Measurements from ENCODE around the gene OLIG1. TPM values are rescaled to one million over a fixed set of nuclear protein-coding genes. Genes with fewer than 3 reads are reported as not detected.

OLIG1 gene
- total RNA-seq, 4 donors from 2014 or later, result 1.4 TPM; not detected in 2

GRCh38 chr21:33075596-33076195, 5.8 kb downstream of the OLIG1 start:
- Histone ChIP-seq H3K4me1 (peaks cover 8 to 10% of the 10 kb centered on the region in 2 donors), H3K36me3 (no peaks in the 10 kb centered on the region), H3K27me3 (peaks cover 39 to 55% (median 43%) of the 10 kb centered on the region in 3 donors), H3K9me3 (no peaks in the 10 kb centered on the region), H3K4me3 (no peak overlapping the region), H3K27ac (no peak overlapping the region)
- TF ChIP-seq CTCF (IDR thresholded peaks at IDR 0.05 in 4 of 5, conservative IDR thresholded peaks at IDR 0.05 in 1 of 5), result no peak
- TF ChIP-seq POLR2A (IDR thresholded peaks at IDR 0.05), result no peak
- ATAC-seq, result no peak
- intact Hi-C loops (cut with DNase I; ENCODE audit: low total_unique reads), result no loop called here
- no peak for DNase-seq
- in situ Hi-C loops (cut with MboI; ENCODE audit: low sequenced_read_pairs in 4 of 4), result no loop called here

GRCh38 chr21:33076600-33077329, 6.8 kb downstream of the OLIG1 start:
- TF ChIP-seq CTCF (IDR thresholded peaks at IDR 0.05 in 4 of 5, conservative IDR thresholded peaks at IDR 0.05 in 1 of 5) (no peak), POLR2A (IDR thresholded peaks at IDR 0.05) (no peak)
- H3K4me1 ChIP-seq, result peaks cover 0 to under 1% of the 10 kb centered on the region in 2 donors
- in situ Hi-C loops (cut with MboI; ENCODE audit: low sequenced_read_pairs in 4 of 4), result no loop called here
- H3K36me3 ChIP-seq, result no peaks in the 10 kb centered on the region
- H3K9me3 ChIP-seq, result no peaks in the 10 kb centered on the region
- no peak overlapping the region for H3K4me3 ChIP-seq
- peaks cover 31 to 46% (median 33%) of the 10 kb centered on the region in 3 donors for H3K27me3 ChIP-seq
- ATAC-seq (no peak), DNase-seq (no peak)
- intact Hi-C loops (cut with DNase I; ENCODE audit: low total_unique reads), result no loop called here
- H3K27ac ChIP-seq, result no peak overlapping the region

GRCh38 chr21:33078907-33079582, 9.1 kb downstream of the OLIG1 start:
- DNase-seq (no peak), ATAC-seq (no peak)
- TF ChIP-seq CTCF (IDR thresholded peaks at IDR 0.05 in 4 of 5, conservative IDR thresholded peaks at IDR 0.05 in 1 of 5) (no peak), POLR2A (IDR thresholded peaks at IDR 0.05) (peak in 1 of 2 donors; percentile 23)
- no peak overlapping the region for H3K4me3 ChIP-seq
- H3K36me3 ChIP-seq, result no peaks in the 10 kb centered on the region
- in situ Hi-C loops (cut with MboI; ENCODE audit: low sequenced_read_pairs in 4 of 4) (no loop called here), intact Hi-C loops (cut with DNase I; ENCODE audit: low total_unique reads) (no loop called here)
- no peaks in the 10 kb centered on the region for H3K9me3 ChIP-seq
- no peaks in the 10 kb centered on the region for H3K4me1 ChIP-seq
- H3K27me3 ChIP-seq, result peaks cover 8 to 23% (median 11%) of the 10 kb centered on the region in 3 donors
- no peak overlapping the region for H3K27ac ChIP-seq

- no peak overlapping the region for H3K27ac ChIP-seq
- intact Hi-C loops (cut with DNase I; ENCODE audit: low total_unique reads), result no loop called here
- H3K27me3 ChIP-seq, result peaks cover 0 to 14% (median 6%) of the 10 kb centered on the region in 3 donors
- no peaks in the 10 kb centered on the region for H3K36me3 ChIP-seq
- H3K9me3 ChIP-seq, result no peaks in the 10 kb centered on the region
- H3K4me3 ChIP-seq, result no peak overlapping the region
- H3K4me1 ChIP-seq, result no peaks in the 10 kb centered on the region
- DNase-seq (no peak), ATAC-seq (no peak)
- in situ Hi-C loops (cut with MboI; ENCODE audit: low sequenced_read_pairs in 4 of 4), result no loop called here
- TF ChIP-seq CTCF (IDR thresholded peaks at IDR 0.05 in 4 of 5, conservative IDR thresholded peaks at IDR 0.05 in 1 of 5), result no peak
Observed at GRCh38 chr21:33080376-33080775, 10.4 kb downstream of the OLIG1 start.

Data from gastrocnemius medialis (tissue), 4 donors.